ENCODE data around the gene PPP2R2C.

The PPP2R2C gene

DNA sequence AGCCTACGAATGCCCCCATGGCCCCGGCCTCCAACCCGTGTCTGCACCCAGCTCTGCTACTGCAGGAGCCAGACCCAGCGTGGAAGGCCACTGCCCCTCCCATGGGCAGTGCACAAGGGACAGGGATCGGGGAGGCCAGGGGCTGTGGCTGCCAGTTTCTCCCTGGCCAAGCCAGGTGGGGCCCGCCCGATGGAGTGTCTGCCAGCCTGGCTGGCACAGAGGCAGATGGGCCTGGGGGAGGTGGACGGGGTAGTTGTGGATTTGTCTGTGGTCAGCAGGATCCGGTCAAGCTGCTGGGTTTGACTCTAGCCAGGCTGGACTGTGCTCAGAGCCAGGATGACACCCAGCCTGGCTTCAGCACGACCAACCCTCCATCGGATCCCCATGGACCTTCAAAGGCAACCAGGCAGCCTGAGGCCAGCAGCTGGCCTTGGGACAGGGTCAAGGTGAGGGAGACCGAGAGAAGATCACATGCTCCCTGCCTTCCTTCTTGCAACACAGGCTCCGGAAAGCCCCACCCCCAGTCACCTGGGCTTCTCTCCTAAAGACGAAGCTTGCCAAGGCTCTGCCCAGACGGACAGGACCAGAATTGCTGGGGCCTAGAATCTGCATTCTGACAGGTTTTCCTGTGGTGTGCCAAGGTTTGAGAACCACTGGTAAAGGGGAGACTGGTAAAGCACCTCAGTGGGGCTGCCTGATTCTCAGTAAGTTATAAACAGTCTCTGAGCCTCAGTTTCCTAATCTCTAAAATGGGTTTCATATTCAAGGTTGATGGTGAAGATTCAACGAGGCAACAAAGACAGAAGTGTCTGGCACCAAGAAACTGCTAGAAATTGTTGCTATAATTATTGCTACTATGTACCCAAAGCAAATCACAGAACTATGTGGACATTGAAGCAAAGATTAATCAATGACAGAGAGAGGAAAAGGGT, 78.6 kb downstream of the PPP2R2C start:
- no peak for DNase-seq (ENCODE audit: low read depth in 1 of 2, low spot score in 1 of 2)
- Histone ChIP-seq H3K27ac (replicated peaks) (no peak overlapping the region), H3K27me3 (ENCODE audit: insufficient read depth, poor library complexity, severe bottlenecking) (no peaks in the 10 kb centered on the region), H3K4me3 (replicated peaks; ENCODE audit: insufficient read depth, low read length) (no peak overlapping the region)
- TF ChIP-seq SPI1 (IDR thresholded peaks at IDR 0.05; ENCODE audit: borderline replicate concordance, low read depth) (no peak), GABPA (IDR thresholded peaks at IDR 0.05; ENCODE audit: low read depth) (no peak), POLR2AphosphoS5 (IDR thresholded peaks at IDR 0.05; ENCODE audit: low read depth) (no peak)
- TF ChIP-seq, protein P1, sequence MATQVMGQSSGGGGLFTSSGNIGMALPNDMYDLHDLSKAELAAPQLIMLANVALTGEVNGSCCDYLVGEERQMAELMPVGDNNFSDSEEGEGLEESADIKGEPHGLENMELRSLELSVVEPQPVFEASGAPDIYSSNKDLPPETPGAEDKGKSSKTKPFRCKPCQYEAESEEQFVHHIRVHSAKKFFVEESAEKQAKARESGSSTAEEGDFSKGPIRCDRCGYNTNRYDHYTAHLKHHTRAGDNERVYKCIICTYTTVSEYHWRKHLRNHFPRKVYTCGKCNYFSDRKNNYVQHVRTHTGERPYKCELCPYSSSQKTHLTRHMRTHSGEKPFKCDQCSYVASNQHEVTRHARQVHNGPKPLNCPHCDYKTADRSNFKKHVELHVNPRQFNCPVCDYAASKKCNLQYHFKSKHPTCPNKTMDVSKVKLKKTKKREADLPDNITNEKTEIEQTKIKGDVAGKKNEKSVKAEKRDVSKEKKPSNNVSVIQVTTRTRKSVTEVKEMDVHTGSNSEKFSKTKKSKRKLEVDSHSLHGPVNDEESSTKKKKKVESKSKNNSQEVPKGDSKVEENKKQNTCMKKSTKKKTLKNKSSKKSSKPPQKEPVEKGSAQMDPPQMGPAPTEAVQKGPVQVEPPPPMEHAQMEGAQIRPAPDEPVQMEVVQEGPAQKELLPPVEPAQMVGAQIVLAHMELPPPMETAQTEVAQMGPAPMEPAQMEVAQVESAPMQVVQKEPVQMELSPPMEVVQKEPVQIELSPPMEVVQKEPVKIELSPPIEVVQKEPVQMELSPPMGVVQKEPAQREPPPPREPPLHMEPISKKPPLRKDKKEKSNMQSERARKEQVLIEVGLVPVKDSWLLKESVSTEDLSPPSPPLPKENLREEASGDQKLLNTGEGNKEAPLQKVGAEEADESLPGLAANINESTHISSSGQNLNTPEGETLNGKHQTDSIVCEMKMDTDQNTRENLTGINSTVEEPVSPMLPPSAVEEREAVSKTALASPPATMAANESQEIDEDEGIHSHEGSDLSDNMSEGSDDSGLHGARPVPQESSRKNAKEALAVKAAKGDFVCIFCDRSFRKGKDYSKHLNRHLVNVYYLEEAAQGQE (IDR thresholded peaks at IDR 0.05; ENCODE audit: insufficient replicate concordance, low read depth) = no peak
- TF ChIP-seq, protein P2, sequence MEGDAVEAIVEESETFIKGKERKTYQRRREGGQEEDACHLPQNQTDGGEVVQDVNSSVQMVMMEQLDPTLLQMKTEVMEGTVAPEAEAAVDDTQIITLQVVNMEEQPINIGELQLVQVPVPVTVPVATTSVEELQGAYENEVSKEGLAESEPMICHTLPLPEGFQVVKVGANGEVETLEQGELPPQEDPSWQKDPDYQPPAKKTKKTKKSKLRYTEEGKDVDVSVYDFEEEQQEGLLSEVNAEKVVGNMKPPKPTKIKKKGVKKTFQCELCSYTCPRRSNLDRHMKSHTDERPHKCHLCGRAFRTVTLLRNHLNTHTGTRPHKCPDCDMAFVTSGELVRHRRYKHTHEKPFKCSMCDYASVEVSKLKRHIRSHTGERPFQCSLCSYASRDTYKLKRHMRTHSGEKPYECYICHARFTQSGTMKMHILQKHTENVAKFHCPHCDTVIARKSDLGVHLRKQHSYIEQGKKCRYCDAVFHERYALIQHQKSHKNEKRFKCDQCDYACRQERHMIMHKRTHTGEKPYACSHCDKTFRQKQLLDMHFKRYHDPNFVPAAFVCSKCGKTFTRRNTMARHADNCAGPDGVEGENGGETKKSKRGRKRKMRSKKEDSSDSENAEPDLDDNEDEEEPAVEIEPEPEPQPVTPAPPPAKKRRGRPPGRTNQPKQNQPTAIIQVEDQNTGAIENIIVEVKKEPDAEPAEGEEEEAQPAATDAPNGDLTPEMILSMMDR (IDR thresholded peaks at IDR 0.05; ENCODE audit: insufficient read depth, low read length) = no peak

DNA sequence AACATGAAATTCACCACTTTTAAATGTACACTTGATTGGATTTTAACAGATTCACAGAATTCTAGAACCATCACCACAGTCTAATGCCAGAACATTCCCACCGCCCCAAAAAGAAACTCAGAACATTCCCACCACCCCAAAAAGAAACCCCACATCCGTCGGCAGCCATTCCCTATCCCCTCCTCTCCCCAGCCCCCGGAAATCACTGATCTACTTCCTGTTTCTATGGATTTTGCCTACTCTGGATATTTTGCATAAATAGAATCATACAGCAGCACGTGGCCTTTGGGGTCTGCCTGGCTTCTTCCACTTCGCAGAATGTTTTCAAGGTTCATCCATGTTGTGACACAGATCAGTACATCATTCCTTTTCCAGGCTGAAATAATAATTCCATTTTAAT, 79.3 kb downstream of the PPP2R2C start:
- H3K27ac ChIP-seq (replicated peaks) = no peak overlapping the region
- no peak for DNase-seq (ENCODE audit: low read depth in 1 of 2, low spot score in 1 of 2)
- no peaks in the 10 kb centered on the region for H3K27me3 ChIP-seq (ENCODE audit: insufficient read depth, poor library complexity, severe bottlenecking)
- no peak overlapping the region for H3K4me3 ChIP-seq (replicated peaks; ENCODE audit: insufficient read depth, low read length)
- TF ChIP-seq SPI1 (IDR thresholded peaks at IDR 0.05; ENCODE audit: borderline replicate concordance, low read depth) = no peak
- TF ChIP-seq, protein P1 (IDR thresholded peaks at IDR 0.05; ENCODE audit: insufficient replicate concordance, low read depth) = no peak
- no peak for TF ChIP-seq GABPA (IDR thresholded peaks at IDR 0.05; ENCODE audit: low read depth)
- no peak for TF ChIP-seq POLR2AphosphoS5 (IDR thresholded peaks at IDR 0.05; ENCODE audit: low read depth)

DNA sequence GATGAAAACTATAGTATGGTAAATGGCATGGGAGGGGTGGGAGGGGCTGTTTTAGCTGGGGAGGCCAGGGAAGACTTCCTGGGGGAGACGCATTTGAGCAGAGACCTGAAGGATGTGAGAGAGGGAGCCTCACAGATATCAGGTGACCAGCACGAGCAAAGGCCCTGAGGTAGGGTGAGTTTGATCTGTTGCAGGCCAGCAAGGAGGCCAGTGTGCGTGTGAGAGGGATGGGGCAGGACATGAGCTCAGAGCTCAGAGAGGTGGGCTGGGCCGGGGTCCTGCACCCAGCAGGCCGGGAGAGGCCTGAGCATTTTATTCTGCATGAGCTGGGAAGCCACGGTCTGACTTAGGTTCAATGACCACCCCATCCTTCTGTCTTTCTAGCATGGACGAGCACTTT, 80.0 kb downstream of the PPP2R2C start:
- Histone ChIP-seq H3K4me3 (replicated peaks; ENCODE audit: insufficient read depth, low read length) (no peak overlapping the region), H3K27me3 (ENCODE audit: insufficient read depth, poor library complexity, severe bottlenecking) (no peaks in the 10 kb centered on the region), H3K27ac (replicated peaks) (no peak overlapping the region)
- no peak for DNase-seq (ENCODE audit: low read depth in 1 of 2, low spot score in 1 of 2)
- TF ChIP-seq, protein P2 (IDR thresholded peaks at IDR 0.05; ENCODE audit: insufficient read depth, low read length) = no peak
- TF ChIP-seq POLR2AphosphoS5 (IDR thresholded peaks at IDR 0.05; ENCODE audit: low read depth) (no peak), GABPA (IDR thresholded peaks at IDR 0.05; ENCODE audit: low read depth) (no peak), SPI1 (IDR thresholded peaks at IDR 0.05; ENCODE audit: borderline replicate concordance, low read depth) (no peak)
- TF ChIP-seq, protein P1 (IDR thresholded peaks at IDR 0.05; ENCODE audit: insufficient replicate concordance, low read depth) = no peak

Data from HL-60 (cell line).